ENCODE results near the gene BICC1. TPM values are rescaled to one million over a fixed set of nuclear protein-coding genes. Genes with fewer than 3 reads are reported as not detected.

BICC1 gene
- total and polyA plus RNA-seq, 2 of the 8 experiments (the other 6 are each of a cell fraction or from before 2014, with no cell fraction given), result 0.20 to 0.73 TPM

DNA sequence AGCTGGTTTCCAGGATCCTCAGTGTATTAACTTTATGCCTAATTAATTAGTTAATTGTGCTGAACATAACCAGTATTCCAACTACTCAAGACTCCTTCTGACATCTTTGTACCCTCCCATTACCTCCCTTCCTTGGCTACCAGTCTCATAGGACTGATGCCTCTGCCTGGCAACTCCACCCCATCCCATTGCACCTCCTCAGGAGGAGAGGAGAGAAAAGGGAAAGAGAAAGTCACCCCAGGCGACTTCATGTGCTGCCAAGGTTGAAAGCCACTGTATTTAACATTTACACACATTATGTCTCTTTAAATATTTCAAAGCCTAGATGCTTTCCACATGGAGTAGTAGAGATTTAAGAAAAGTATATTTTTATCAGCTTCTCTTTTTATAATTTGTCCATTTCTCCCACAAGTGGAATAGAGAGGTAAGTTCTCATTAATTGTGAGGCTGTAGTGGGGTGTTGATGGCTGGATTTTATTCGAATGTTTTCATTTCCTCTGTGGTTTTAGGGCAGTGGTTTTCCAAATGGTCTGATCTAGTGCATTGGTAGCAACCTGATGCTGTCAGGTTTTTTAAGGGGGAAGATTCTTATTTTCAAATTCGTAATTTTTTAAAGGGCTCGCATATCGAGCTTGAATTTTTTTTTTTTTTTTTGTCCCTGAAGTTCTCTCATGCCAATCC lies 148.0 kb downstream of the BICC1 start:
- no peak overlapping the region for H3K18ac ChIP-seq (ENCODE audit: extremely low read depth, low read length)
- no peak overlapping the region for H2AFZ ChIP-seq (ENCODE audit: low read length)
- no peak for DNase-seq (ENCODE audit: low read depth in 1 of 2, low spot score in 2 of 2)
- no peaks in the 10 kb centered on the region for H4K20me1 ChIP-seq (replicated peaks in 1 of 2; ENCODE audit: control insufficient read depth in 1 of 2, insufficient read depth in 2 of 2, low read length in 2 of 2)
- H2BK12ac ChIP-seq (ENCODE audit: low read depth, low read length), result no peak overlapping the region
- H3K23ac ChIP-seq (ENCODE audit: insufficient read length), result no peak overlapping the region
- H3K9ac ChIP-seq (replicated peaks in 1 of 4; ENCODE audit: extremely low read depth in 1 of 4, low read depth in 3 of 4, low read length in 3 of 4), result no peak overlapping the region
- H2BK15ac ChIP-seq (ENCODE audit: low read length), result no peak overlapping the region
- H2BK120ac ChIP-seq (replicated peaks; ENCODE audit: low read depth, low read length), result no peak overlapping the region
- H3K4me1 ChIP-seq (replicated peaks in 1 of 4; ENCODE audit: control insufficient read depth in 3 of 4, insufficient read depth in 4 of 4, low read length in 3 of 4), result no peaks in the 10 kb centered on the region
- no peak overlapping the region for H4K8ac ChIP-seq (ENCODE audit: extremely low read depth, insufficient read depth, low read length)
- no peak overlapping the region for H3K14ac ChIP-seq (ENCODE audit: insufficient read length)
- H4K5ac ChIP-seq (ENCODE audit: insufficient read length, low read depth, low read length), result no peak overlapping the region
- H3K9me3 ChIP-seq (ENCODE audit: insufficient read depth in 2 of 2, low read depth in 1 of 2, low read length in 1 of 2), result peaks cover 4 to 17% of the 10 kb centered on the region in 2 experiments; a peak in 2 of 4 replicates
- no peak for FAIRE-seq
- 92% methylated on average over 5 of the region's 5 CpGs; no CpG with 5 or more reads in 1 of the 2 experiments for WGBS, 2 experiments (ENCODE audit: extremely low coverage in 1 of 2, insufficient coverage in 1 of 2, insufficient read length in 1 of 2, insufficient replicate concordance in 2 of 2, low coverage in 1 of 2, low lambda C conversion rate in 2 of 2, missing lambda C conversion rate in 1 of 2)
- H3K79me1 ChIP-seq (ENCODE audit: low read depth, low read length), result no peaks in the 10 kb centered on the region
- no peak overlapping the region for H2AK5ac ChIP-seq (ENCODE audit: low read depth, low read length)
- H3K36me3 ChIP-seq (ENCODE audit: control insufficient read depth in 2 of 4, insufficient read depth in 4 of 4, low read length in 3 of 4), result no peaks in the 10 kb centered on the region; a peak in 1 of 8 replicates
- ChIA-PET POLR2A (ENCODE audit: partially characterized antibody) (interaction anchor here (0.6 kb wide), 1 partner anchor 1341 kb away, joined by 3 read pairs; no protein-coding TSS in a partner anchor), CTCF (ENCODE audit: partially characterized antibody) (interaction anchor here (1.0 kb wide), 1 partner anchor 47 kb away, joined by 3 read pairs; no protein-coding TSS in a partner anchor)
- no peak overlapping the region for H3K4me3 ChIP-seq (ENCODE audit: extremely low read depth in 1 of 4, insufficient read depth in 2 of 4, low read depth in 3 of 4, low read length in 4 of 4)
- H3K79me2 ChIP-seq (ENCODE audit: control insufficient read depth in 1 of 2, insufficient read depth in 2 of 2, low read length in 2 of 2), result no peaks in the 10 kb centered on the region
- no peak overlapping the region for H3K4me2 ChIP-seq (ENCODE audit: insufficient read depth in 1 of 2, low read depth in 2 of 2, low read length in 2 of 2)
- TF ChIP-seq SUZ12 (IDR thresholded peaks at IDR 0.05; ENCODE audit: low read length) (no peak), TEAD4 (IDR thresholded peaks at IDR 0.05; ENCODE audit: low read depth, low read length) (no peak), GTF2F1 (IDR thresholded peaks at IDR 0.05; ENCODE audit: borderline replicate concordance, low read depth, low read length) (no peak), BRCA1 (IDR thresholded peaks at IDR 0.05; ENCODE audit: low read depth, low read length) (no peak)
- H3K56ac ChIP-seq (replicated peaks; ENCODE audit: insufficient read length, low read depth, low read length), result no peak overlapping the region
- H3K4ac ChIP-seq (replicated peaks; ENCODE audit: insufficient read length, low read depth, low read length), result no peak overlapping the region
- H2BK20ac ChIP-seq (ENCODE audit: low read length), result no peak overlapping the region
- no peak overlapping the region for H2BK5ac ChIP-seq (ENCODE audit: low read depth, low read length)
- H3K27ac ChIP-seq (ENCODE audit: low read depth, low read length), result no peak overlapping the region
- no peak overlapping the region for H4K91ac ChIP-seq (replicated peaks; ENCODE audit: insufficient read length, low read length)
- H3K27me3 ChIP-seq (replicated peaks in 1 of 4; ENCODE audit: control insufficient read depth in 3 of 4, extremely low read depth in 1 of 4, insufficient read depth in 3 of 4, low read length in 3 of 4), result no peaks in the 10 kb centered on the region
- H3K23me2 ChIP-seq (ENCODE audit: low read depth, low read length), result no peaks in the 10 kb centered on the region
